SK-N-SH treated with all-trans-retinoic acid at 6 μM for 48 hours (cell line): ENCODE results near the gene MAML3.

ENCODE experiments used
- ATAC-seq: fragments of 200-7000 bp; cut with Tn5 transposase; 3 replicates; pipeline ENCODE4 v1.9.1; 2020; ENCODE audit warnings: mild to moderate bottlenecking, moderate library complexity
- ARNTL ChIP-seq: fragments of 450-650 bp; formaldehyde crosslinking; IDR thresholded peaks from 2 replicates; pipeline ENCODE4 v1.5.0; 2020; ENCODE audit warnings: low read depth, mild to moderate bottlenecking, moderate library complexity, borderline replicate concordance
- BACH2 ChIP-seq: fragments of 250-450 bp; sonication (Bioruptor Pico); IDR thresholded peaks from 2 replicates; pipeline ENCODE4 v1.9.0; 2021; ENCODE audit warnings: mild to moderate bottlenecking, borderline replicate concordance
- CREB5 ChIP-seq: fragments of 250-450 bp; sonication (Bioruptor Pico); IDR thresholded peaks from 2 replicates; pipeline ENCODE4 v1.5.1; 2020; ENCODE audit warnings: low read depth, mild to moderate bottlenecking, moderate library complexity
- CSDC2 ChIP-seq: fragments of 250-450 bp; sonication (Bioruptor Pico); IDR thresholded peaks from 2 replicates; pipeline ENCODE4 v1.5.0; 2020; ENCODE audit warnings: mild to moderate bottlenecking, moderate library complexity
- CSRNP3 ChIP-seq: fragments of 250-450 bp; sonication (Bioruptor Pico); IDR thresholded peaks from 2 replicates; pipeline ENCODE4 v1.5.1; 2021; ENCODE audit warnings: mild to moderate bottlenecking, moderate library complexity
- ESRRG ChIP-seq: fragments of 250-450 bp; sonication (Bioruptor Pico); IDR thresholded peaks from 2 replicates; pipeline ENCODE4 v1.6.1; 2021; ENCODE audit warnings: mild to moderate bottlenecking
- GLIS3 ChIP-seq: fragments of 250-450 bp; sonication (Bioruptor Pico); IDR thresholded peaks from 2 replicates; pipeline ENCODE4 v1.5.0; 2020; ENCODE audit warnings: mild to moderate bottlenecking, moderate library complexity
- ISL1 ChIP-seq: fragments of 250-450 bp; sonication (Bioruptor Pico); IDR thresholded peaks from 2 replicates; pipeline ENCODE4 v2.1.2; 2022; ENCODE audit warnings: mild to moderate bottlenecking, moderate library complexity
- OSR1 ChIP-seq: fragments of 250-450 bp; sonication (Bioruptor Pico); IDR thresholded peaks from 2 replicates; pipeline ENCODE4 v1.8.0; 2022; ENCODE audit warnings: moderate library complexity, mild to moderate bottlenecking, inconsistent platforms
- PATZ1 ChIP-seq: fragments of 250-450 bp; sonication (Bioruptor Pico); IDR thresholded peaks from 2 replicates; pipeline ENCODE4 v1.8.0; 2020; ENCODE audit warnings: mild to moderate bottlenecking, moderate library complexity, borderline replicate concordance
- POU6F1 ChIP-seq: fragments of 250-450 bp; sonication (Bioruptor Pico); IDR thresholded peaks from 2 replicates; pipeline ENCODE4 v1.8.0; 2021; ENCODE audit warnings: low read depth, mild to moderate bottlenecking, moderate library complexity, borderline replicate concordance
- PPARA ChIP-seq: fragments of 250-450 bp; sonication (Bioruptor Pico); IDR thresholded peaks from 2 replicates; pipeline ENCODE4 v1.5.0; 2020; ENCODE audit warnings: mild to moderate bottlenecking, borderline replicate concordance
- RARB ChIP-seq: fragments of 250-450 bp; sonication (Bioruptor Pico); IDR thresholded peaks from 2 replicates; pipeline ENCODE4 v1.8.0; 2021; ENCODE audit warnings: mild to moderate bottlenecking, moderate library complexity
- SNAI2 ChIP-seq: fragments of 250-450 bp; sonication (Bioruptor Pico); IDR thresholded peaks from 2 replicates; pipeline ENCODE4 v1.5.0; 2020; ENCODE audit warnings: mild to moderate bottlenecking, moderate library complexity
- TCF4 ChIP-seq: fragments of 250-450 bp; sonication (Bioruptor Pico); IDR thresholded peaks from 2 replicates; pipeline ENCODE4 v1.8.0; 2021; ENCODE audit warnings: mild to moderate bottlenecking, moderate library complexity, borderline replicate concordance
- TOX ChIP-seq: fragments of 250-450 bp; sonication (Bioruptor Pico); IDR thresholded peaks from 2 replicates; pipeline ENCODE4 v1.8.0; 2021; ENCODE audit warnings: mild to moderate bottlenecking, moderate library complexity, borderline replicate concordance
- TSHZ2 ChIP-seq: fragments of 250-450 bp; sonication (Bioruptor Pico); IDR thresholded peaks from 2 replicates; pipeline ENCODE4 v1.5.0; 2020; ENCODE audit warnings: mild to moderate bottlenecking, moderate library complexity
- ZC3H10 ChIP-seq: fragments of 250-450 bp; sonication (Bioruptor Pico); IDR thresholded peaks from 2 replicates; pipeline ENCODE4 v1.5.1; 2021; ENCODE audit warnings: mild to moderate bottlenecking, moderate library complexity
- ZFP3 ChIP-seq: fragments of 250-450 bp; sonication (Bioruptor Pico); IDR thresholded peaks from 2 replicates; pipeline ENCODE4 v1.5.0; 2020; ENCODE audit warnings: mild to moderate bottlenecking, moderate library complexity
- ZFP30 ChIP-seq: fragments of 450-650 bp; formaldehyde crosslinking; IDR thresholded peaks from 2 replicates; pipeline ENCODE4 v1.5.0; 2022; ENCODE audit warnings: mild to moderate bottlenecking, moderate library complexity
- ZNF565 ChIP-seq: fragments of 450-650 bp; formaldehyde crosslinking; conservative IDR thresholded peaks from 2 replicates; pipeline ENCODE4 v1.5.0; 2020; ENCODE audit warnings: low read depth, mild to moderate bottlenecking, moderate library complexity
- ZNF70 ChIP-seq: fragments of 450-650 bp; formaldehyde crosslinking; IDR thresholded peaks from 2 replicates; pipeline ENCODE4 v1.5.0; 2020; ENCODE audit warnings: mild to moderate bottlenecking, moderate library complexity
- ZNF8 ChIP-seq: fragments of 450-650 bp; formaldehyde crosslinking; IDR thresholded peaks from 2 replicates; pipeline ENCODE4 v1.5.0; 2020; ENCODE audit warnings: mild to moderate bottlenecking, moderate library complexity

Gene MAML3

GRCh38 chr4:139943277-139943676 lies 210.7 kb downstream of the MAML3 start (continued):
- no peak for TF ChIP-seq CREB5 (CRISPR knock-in tag)
- TF ChIP-seq ZFP30 (CRISPR knock-in tag): no peak
- no peak for TF ChIP-seq RARB
- TF ChIP-seq GLIS3 (CRISPR knock-in tag): no peak
- no peak for TF ChIP-seq ZNF8 (CRISPR knock-in tag)
- TF ChIP-seq OSR1: no peak

GRCh38 chr4:139942241-139942640 lies 211.7 kb downstream of the MAML3 start:
- TF ChIP-seq ZNF565 (CRISPR knock-in tag) (0 out of 2 replicates have a peak, but pooled peaks have one; percentile 62), ZNF8 (CRISPR knock-in tag) (no peak), ARNTL (no peak), CREB5 (CRISPR knock-in tag) (peak; percentile 76), ZNF70 (CRISPR knock-in tag) (peak; percentile 17; the same call in 1 of the 2 replicates), ESRRG (CRISPR knock-in tag) (peak; percentile 84; the same call in 1 of the 2 replicates), ZFP3 (CRISPR knock-in tag) (peak; percentile 42; the same call in 1 of the 2 replicates), TCF4 (CRISPR knock-in tag) (peak; percentile 96), BACH2 (CRISPR knock-in tag) (no peak), PATZ1 (CRISPR knock-in tag) (0 out of 2 replicates have a peak, but pooled peaks have one; percentile 28), ZC3H10 (CRISPR knock-in tag) (no peak), TSHZ2 (CRISPR knock-in tag) (peak; percentile 98), SNAI2 (peak; percentile 78; the same call in 1 of the 2 replicates), ZFP30 (CRISPR knock-in tag) (no peak), ISL1 (peak; percentile 81)
- peak; percentile 89 for ATAC-seq

- no peak for ATAC-seq
- TF ChIP-seq ARNTL (no peak), POU6F1 (CRISPR knock-in tag) (no peak), TCF4 (CRISPR knock-in tag) (no peak), ISL1 (no peak), OSR1 (no peak), GLIS3 (CRISPR knock-in tag) (no peak), ZNF565 (CRISPR knock-in tag) (no peak), CSRNP3 (no peak), ZNF8 (CRISPR knock-in tag) (no peak), ZNF70 (CRISPR knock-in tag) (no peak), PPARA (CRISPR knock-in tag) (no peak), CREB5 (CRISPR knock-in tag) (no peak), SNAI2 (no peak), ZC3H10 (CRISPR knock-in tag) (no peak), TOX (CRISPR knock-in tag) (no peak), CSDC2 (CRISPR knock-in tag) (no peak), ZFP3 (CRISPR knock-in tag) (no peak), BACH2 (CRISPR knock-in tag) (no peak), ZFP30 (CRISPR knock-in tag) (no peak), RARB (no peak)
Measured at GRCh38 chr4:139940600-139940999, 213.4 kb downstream of the MAML3 start.
